Fibroblast of mammary gland (primary cell): ENCODE data around the gene CTNNA3.

Experiments used
- DNase-seq: peaks from one replicate; pipeline ENCODE4 v3.0.0-alpha.2; 2010; ENCODE audit warnings: low read depth
- H3K4me3 ChIP-seq: 2 replicates; pipeline ENCODE4 v1.5.1; 2011; ENCODE audit warnings: low read depth, mild to moderate bottlenecking, low read length, moderate library complexity; ENCODE audit not compliant: control insufficient read depth
- TF ChIP-seq, protein P1 (sequence below): conservative IDR thresholded peaks from 2 replicates; pipeline ENCODE4 v1.5.1; 2011; ENCODE audit warnings: low read depth, low read length, inconsistent platforms; ENCODE audit not compliant: control insufficient read depth, insufficient read depth

The CTNNA3 gene

DNA sequence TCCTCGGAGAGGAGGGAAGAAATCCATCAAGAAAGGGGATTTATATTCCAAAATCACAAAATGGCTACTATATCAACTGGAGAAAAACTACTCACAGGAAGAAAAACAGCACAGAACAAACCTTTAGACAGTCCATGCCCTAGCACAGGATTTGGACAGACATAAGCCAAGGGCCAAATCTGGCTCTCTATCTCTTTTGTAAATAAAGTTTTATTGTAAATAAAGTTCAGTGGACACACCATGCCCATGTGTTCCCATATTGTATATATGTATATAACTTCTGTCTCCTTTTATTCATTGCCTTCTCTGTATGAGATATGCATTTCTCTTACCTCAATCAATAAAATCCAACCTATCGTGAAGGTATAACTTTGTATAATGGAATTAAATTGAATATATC lies 1513.0 kb downstream of the CTNNA3 start:
- TF ChIP-seq, protein P1, sequence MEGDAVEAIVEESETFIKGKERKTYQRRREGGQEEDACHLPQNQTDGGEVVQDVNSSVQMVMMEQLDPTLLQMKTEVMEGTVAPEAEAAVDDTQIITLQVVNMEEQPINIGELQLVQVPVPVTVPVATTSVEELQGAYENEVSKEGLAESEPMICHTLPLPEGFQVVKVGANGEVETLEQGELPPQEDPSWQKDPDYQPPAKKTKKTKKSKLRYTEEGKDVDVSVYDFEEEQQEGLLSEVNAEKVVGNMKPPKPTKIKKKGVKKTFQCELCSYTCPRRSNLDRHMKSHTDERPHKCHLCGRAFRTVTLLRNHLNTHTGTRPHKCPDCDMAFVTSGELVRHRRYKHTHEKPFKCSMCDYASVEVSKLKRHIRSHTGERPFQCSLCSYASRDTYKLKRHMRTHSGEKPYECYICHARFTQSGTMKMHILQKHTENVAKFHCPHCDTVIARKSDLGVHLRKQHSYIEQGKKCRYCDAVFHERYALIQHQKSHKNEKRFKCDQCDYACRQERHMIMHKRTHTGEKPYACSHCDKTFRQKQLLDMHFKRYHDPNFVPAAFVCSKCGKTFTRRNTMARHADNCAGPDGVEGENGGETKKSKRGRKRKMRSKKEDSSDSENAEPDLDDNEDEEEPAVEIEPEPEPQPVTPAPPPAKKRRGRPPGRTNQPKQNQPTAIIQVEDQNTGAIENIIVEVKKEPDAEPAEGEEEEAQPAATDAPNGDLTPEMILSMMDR, result no peak
- no peak overlapping the region for H3K4me3 ChIP-seq
- no peak for DNase-seq

DNA sequence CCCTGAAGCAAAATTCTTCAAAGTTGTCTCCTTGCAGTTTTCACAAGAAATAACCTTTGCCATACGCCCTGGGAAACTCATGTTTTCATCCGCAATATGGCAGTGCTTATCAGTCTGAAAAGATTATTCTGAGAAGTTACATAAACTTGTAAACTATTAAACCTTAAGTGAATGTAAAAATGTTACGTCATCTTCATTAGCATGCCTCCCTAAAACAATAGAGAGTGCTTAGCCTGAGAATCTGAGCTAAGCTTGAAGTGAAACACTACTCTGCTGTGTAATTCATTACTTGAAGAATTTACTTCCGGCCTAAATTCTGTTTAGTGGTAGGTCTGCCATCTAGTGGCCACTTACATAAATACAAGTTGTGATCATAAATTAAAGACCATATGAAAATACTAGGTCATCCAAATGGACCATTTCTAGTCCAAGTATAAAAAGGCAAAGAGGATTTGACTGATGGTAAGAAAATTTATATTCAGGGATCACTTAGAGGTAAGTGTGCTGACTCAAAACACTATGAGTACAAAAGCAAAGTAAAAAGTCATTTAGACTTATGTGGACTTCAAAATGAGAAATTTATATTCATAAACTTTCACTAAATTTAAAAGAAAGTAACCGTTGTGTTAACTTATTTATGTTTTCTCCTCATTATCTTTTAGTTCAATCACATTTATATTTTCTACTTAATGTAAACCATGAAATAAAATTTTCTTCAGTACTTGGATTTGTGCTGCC lies 1515.2 kb downstream of the CTNNA3 start:
- TF ChIP-seq, protein P1, result peak; percentile 57

DNA sequence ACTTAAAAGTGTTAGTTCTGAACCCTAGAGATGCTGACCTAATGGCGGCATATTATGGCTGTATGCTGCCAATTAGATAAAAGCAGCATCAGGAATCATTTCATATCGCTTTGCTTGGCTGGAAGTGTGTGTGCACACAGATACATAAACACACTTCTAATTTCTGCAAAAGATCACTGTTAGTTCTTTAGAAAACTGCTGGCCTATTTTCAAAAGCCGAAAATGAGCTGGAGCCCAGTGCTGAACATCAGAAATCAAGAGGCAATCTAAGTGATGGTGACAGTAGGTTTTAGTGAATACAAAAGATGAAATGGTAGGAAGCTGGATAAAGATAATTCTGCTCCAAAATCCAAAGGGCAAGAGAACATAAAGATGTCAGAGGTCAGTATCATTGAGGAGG lies 1516.0 kb downstream of the CTNNA3 start:
- DNase-seq, result no peak
- no peak overlapping the region for H3K4me3 ChIP-seq
- TF ChIP-seq, protein P1, result no peak

More for the DNA sequence above, 1515.2 kb downstream of the CTNNA3 start:
- H3K4me3 ChIP-seq, result no peak overlapping the region
- peak; percentile 51 for DNase-seq

DNA sequence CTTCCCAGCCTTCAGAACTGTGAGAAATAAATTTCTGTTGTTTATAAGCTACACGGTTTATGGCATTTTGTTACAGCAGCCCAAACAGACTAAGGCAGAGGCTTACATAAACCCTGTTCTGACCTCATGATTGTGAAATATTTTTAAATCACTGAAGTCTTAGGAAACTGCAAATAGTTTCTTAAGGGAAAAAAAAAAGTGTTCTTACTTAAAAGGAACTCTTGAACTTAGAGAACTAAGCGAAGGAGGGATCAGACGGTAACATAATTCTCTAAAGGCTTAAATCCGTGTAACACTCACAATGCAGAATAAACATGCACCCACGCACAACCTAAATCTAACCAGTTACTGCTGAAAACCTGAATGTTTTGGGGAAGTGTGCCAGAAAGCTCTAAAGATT lies 1519.2 kb downstream of the CTNNA3 start:
- TF ChIP-seq, protein P1, result no peak
- H3K4me3 ChIP-seq, result no peak overlapping the region
- peak; percentile 5 for DNase-seq

DNA sequence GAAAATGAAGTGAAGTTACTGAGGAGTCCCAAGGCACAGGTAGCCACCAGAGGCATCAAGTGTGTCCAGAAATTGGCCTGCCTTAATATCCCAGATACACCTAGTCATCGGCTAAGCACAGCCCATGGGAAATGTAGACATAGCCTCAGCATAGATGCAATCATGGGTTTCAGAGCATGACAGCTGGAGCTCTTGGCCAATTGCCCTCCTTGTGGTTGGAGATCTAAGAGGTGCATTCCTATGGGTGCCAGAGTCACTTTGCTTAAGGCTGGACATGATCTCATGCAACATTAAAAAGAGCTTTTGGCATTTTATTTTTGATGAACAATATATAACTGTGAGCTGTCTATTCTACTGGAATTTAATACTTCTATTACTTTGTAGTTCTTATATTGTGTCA lies 1528.2 kb downstream of the CTNNA3 start:
- TF ChIP-seq, protein P1, result no peak

DNA sequence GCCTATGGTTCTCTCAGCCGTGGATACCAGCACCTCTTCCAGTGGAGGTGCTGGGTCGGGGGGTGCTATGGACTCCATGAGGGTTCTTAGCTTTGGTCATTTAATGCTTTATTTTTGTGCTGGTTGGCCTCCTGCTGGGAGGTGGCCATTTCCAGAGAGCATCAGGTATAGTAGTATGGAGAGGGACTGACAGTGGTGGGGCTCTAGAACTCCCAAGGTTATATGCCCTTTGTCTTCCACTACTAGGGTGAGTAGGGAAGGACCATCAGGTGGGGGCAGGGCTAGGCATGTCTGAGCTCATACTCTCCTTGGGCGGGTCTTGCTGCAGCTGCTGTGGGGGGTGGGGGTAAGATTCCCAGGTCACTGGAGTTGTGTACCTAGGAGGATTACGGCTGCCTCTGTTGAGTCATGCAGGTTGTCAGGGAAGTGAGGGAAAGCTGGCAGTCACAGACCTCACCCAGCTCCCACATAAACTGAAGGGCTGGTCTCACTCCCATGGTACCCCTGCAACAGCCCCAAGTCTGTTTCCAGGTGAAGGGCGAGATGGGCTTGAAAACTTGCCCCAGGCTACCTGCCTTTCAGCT lies 1533.3 kb downstream of the CTNNA3 start:
- H3K4me3 ChIP-seq, result no peak overlapping the region
- DNase-seq, result no peak
- TF ChIP-seq, protein P1, result no peak

More for the DNA sequence above, 1528.2 kb downstream of the CTNNA3 start:
- no peak overlapping the region for H3K4me3 ChIP-seq
- DNase-seq, result no peak

DNA sequence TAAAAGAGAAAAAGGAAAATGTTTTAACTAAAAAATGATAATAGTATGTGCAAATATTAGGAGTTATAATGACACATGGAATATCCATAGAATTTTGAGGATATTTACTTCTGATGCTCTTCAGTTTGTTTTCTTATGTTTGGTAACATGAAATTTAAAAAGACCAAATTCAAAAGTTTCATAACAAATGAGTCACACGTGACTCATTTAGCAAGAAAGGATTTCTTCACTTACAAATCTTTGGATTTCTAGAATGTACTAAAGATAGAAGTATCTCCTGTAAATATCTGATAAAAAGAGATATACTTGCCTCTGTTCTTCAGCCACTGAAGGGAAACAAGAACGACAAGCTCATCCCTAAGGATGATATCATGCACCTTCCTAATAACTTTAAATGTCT lies 1544.6 kb downstream of the CTNNA3 start:
- TF ChIP-seq, protein P1, result no peak
- H3K4me3 ChIP-seq, result no peak overlapping the region
- peak; percentile 0 for DNase-seq
